C4-2B (cell line): ENCODE measurements around the gene TCP11L1.

Experiments
- H3K27ac ChIP-seq: fragments of 450-650 bp; 2 replicates; pipeline ENCODE4 v1.5.1; 2017
- ZFX ChIP-seq: fragments of 450-650 bp; IDR thresholded peaks from 2 replicates; pipeline ENCODE4 v1.6.1; 2017
- TF ChIP-seq, protein P1 (sequence below): fragments of 450-650 bp; conservative IDR thresholded peaks from 2 replicates; pipeline ENCODE4 v1.5.1; 2017; ENCODE audit warnings: mild to moderate bottlenecking

TCP11L1 gene

DNA sequence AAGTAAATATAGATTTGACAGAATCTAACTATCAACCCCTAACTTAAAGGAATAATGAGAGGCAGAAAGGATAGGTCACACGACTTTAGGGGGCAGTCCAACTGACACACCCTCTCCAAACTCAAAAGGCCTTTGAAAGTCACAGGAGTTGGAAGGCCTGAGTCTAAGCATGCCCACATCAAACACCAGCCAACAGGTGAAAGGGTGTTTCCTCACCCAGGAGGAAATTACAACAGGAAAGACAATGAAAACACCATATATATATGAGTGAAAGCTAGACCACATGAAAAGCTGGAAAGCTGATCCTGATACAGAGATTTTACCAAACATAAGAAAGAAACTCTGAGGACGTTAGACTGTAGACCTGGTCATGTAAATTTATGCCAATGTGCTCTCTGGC is 34.2 kb upstream of the TCP11L1 start:
- no peak overlapping the region for H3K27ac ChIP-seq
- no peak for TF ChIP-seq ZFX
- TF ChIP-seq, protein P1, sequence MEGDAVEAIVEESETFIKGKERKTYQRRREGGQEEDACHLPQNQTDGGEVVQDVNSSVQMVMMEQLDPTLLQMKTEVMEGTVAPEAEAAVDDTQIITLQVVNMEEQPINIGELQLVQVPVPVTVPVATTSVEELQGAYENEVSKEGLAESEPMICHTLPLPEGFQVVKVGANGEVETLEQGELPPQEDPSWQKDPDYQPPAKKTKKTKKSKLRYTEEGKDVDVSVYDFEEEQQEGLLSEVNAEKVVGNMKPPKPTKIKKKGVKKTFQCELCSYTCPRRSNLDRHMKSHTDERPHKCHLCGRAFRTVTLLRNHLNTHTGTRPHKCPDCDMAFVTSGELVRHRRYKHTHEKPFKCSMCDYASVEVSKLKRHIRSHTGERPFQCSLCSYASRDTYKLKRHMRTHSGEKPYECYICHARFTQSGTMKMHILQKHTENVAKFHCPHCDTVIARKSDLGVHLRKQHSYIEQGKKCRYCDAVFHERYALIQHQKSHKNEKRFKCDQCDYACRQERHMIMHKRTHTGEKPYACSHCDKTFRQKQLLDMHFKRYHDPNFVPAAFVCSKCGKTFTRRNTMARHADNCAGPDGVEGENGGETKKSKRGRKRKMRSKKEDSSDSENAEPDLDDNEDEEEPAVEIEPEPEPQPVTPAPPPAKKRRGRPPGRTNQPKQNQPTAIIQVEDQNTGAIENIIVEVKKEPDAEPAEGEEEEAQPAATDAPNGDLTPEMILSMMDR: no peak

- TF ChIP-seq, protein P1: no peak
- TF ChIP-seq ZFX: no peak
- H3K27ac ChIP-seq: no peak overlapping the region
Measured at GRCh38 chr11:33006010-33006409, 33.4 kb upstream of the TCP11L1 start.

GRCh38 chr11:33013755-33014154 is 25.6 kb upstream of the TCP11L1 start:
- H3K27ac ChIP-seq: no peak overlapping the region
- TF ChIP-seq ZFX: no peak
- TF ChIP-seq, protein P1: no peak

GRCh38 chr11:33015621-33016551 is 23.5 kb upstream of the TCP11L1 start, which contains the start of gene DEPDC7:
TSS of gene DEPDC7 (plus strand) at chr11:33015878. CDS start at chr11:33015956, 78 bp downstream.
- no peak within 1 kb of the TSS for H3K27ac ChIP-seq
- TF ChIP-seq ZFX: no peak
- TF ChIP-seq, protein P1: no peak

GRCh38 chr11:33016654-33017053 is 22.7 kb upstream of the TCP11L1 start:
- TF ChIP-seq ZFX: no peak
- TF ChIP-seq, protein P1: no peak
- H3K27ac ChIP-seq: no peak overlapping the region

DNA sequence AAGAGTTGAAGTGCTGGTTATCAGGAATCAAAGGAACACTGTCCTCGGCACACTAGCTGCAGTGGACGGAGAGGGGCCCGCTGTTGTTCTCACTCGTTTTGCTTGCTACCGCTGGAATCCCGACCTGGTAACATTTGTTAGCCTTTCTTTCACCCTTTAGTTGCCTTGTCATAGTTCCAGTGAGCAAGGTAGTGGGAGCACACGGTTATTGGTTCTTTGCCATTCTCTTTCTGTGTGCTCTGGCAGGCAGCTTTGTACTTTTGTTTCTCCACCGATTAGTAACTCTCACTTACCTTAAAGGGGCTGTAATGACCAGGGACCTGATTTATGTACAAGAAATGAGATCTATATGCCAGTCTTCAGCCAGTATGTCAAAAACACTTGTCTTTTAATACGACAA is 21.9 kb upstream of the TCP11L1 start:
- no peak for TF ChIP-seq ZFX
- TF ChIP-seq, protein P1: no peak
- H3K27ac ChIP-seq: no peak overlapping the region

DNA sequence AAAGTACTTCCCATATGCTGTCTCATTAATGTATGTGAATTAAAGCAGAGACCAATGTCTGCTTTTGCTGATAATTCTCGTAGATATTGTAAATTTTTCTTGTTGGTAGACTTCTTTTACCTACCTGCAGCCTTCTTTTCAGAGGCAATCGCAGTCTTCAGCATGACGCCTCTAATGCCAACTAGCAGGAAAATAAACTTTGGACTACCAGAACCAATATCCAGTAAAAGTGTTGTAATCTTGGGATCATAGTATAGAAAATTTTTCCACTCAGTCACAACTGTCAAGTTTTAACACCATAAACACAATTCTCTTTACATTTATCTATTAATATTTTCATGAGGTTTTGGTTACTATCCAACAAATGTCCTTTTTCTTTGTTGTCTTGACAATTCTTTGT is 21.4 kb upstream of the TCP11L1 start:
- no peak overlapping the region for H3K27ac ChIP-seq
- no peak for TF ChIP-seq ZFX
- TF ChIP-seq, protein P1: no peak
